Mucosa of descending colon (tissue), 3 donors: ENCODE data around the gene SMTNL2. TPM values are rescaled to one million over a fixed set of nuclear protein-coding genes. Genes with fewer than 3 reads are reported as not detected.
"Not testable (repeated sequence)": the region's sequence is repeated elsewhere in the genome, so short reads cannot be mapped to it uniquely, and the experiment has no call there.

Experiments used
- ATAC-seq: fragments of 200-7000 bp; cut with Tn5 transposase; one replicate; pipeline ENCODE4 v1.9.1; 2020; ENCODE audit warnings: mild to moderate bottlenecking, moderate library complexity
- DNase-seq, 3 donors: peaks; one replicate each; pipeline ENCODE4 v3.0.0-alpha.2; 2020
- H3K36me3 ChIP-seq: fragments of 200-600 bp; one replicate; pipeline ENCODE4 v1.8.0; 2021; ENCODE audit warnings: low read depth, mild to moderate bottlenecking
- H3K4me1 ChIP-seq: fragments of 200-600 bp; one replicate; pipeline ENCODE4 v1.8.0; 2021; ENCODE audit warnings: low read depth, mild to moderate bottlenecking
- H3K4me3 ChIP-seq: fragments of 200-600 bp; one replicate; pipeline ENCODE4 v1.8.0; 2021; ENCODE audit warnings: mild to moderate bottlenecking
- H3K9me3 ChIP-seq: fragments of 200-600 bp; one replicate; pipeline ENCODE4 v1.8.0; 2021; ENCODE audit warnings: mild to moderate bottlenecking
- CTCF ChIP-seq: fragments of 200-600 bp; IDR thresholded peaks from one replicate; pipeline ENCODE4 v1.8.0; 2022; ENCODE audit warnings: antibody characterized with exemption, mild to moderate bottlenecking
- intact Hi-C, 2 donors: fragments of 100-400 bp; cut with DNase I in 1 of 2; cut with micrococcal nuclease in 1 of 2; formaldehyde crosslinking; loops; one replicate each; pipeline versions ENCODE4 v1.11.0 to v1.11.1; 2022; cut with DNase I, micrococcal nuclease
- total RNA-seq, 3 donors: library from RNA; stranded (reverse); fragmentation: NEBNext Ultra II Directional in 2 of 3; extraction: Animal tissue kit (Norgen Biotek cat#: 25700) in 2 of 3; gene quantifications; one replicate each; pipeline versions ENCODE4 v1.2.1 to v1.2.4, GENCODE V29; 2021 to 2023
- donor health status: DM: no; HTN: no; CAD: no; lungs with moderate emphysema.
- donor health status: DM: no; HTN: no; CAD: no.
- donor health status: DM: no; HTN: yes; CAD: no.

Gene SMTNL2
- total RNA-seq, 3 donors from 2014 or later = 0.12 to 1.5 (median 1.1) TPM

- DNase-seq (no peak), ATAC-seq (no peak)
- H3K36me3 ChIP-seq = no peaks in the 10 kb centered on the region
- intact Hi-C loops = no loop called here
- no peak for TF ChIP-seq CTCF
- H3K4me3 ChIP-seq = no peak overlapping the region
- no peaks in the 10 kb centered on the region for H3K9me3 ChIP-seq
- no peaks in the 10 kb centered on the region for H3K4me1 ChIP-seq
These were observed 50.6 kb downstream of the SMTNL2 start for GRCh38 chr17:4634976-4635375.

- Histone ChIP-seq H3K4me3 (no peak overlapping the region), H3K9me3 (no peaks in the 10 kb centered on the region), H3K36me3 (no peaks in the 10 kb centered on the region), H3K4me1 (no peaks in the 10 kb centered on the region)
- no peak for TF ChIP-seq CTCF
- DNase-seq (no peak), ATAC-seq (peak; percentile 46)
- intact Hi-C loops = no loop called here
These were observed 51.6 kb downstream of the SMTNL2 start for GRCh38 chr17:4635823-4636375.

- Histone ChIP-seq H3K4me1 (peaks cover 3% of the 10 kb centered on the region), H3K4me3 (no peak overlapping the region), H3K9me3 (no peaks in the 10 kb centered on the region), H3K36me3 (no peaks in the 10 kb centered on the region)
- DNase-seq (no peak), ATAC-seq (no peak)
- intact Hi-C loops = no loop called here
- TF ChIP-seq CTCF = no peak
These were observed 52.3 kb downstream of the SMTNL2 start for GRCh38 chr17:4636474-4637100.

GRCh38 chr17:4638766-4639165 is 54.4 kb downstream of the SMTNL2 start:
- H3K9me3 ChIP-seq, H3K4me1 ChIP-seq, H3K4me3 ChIP-seq, ATAC-seq, intact Hi-C loops, H3K36me3 ChIP-seq, DNase-seq: not testable (repeated sequence)

- intact Hi-C loops, H3K36me3 ChIP-seq, H3K4me1 ChIP-seq, H3K4me3 ChIP-seq, H3K9me3 ChIP-seq: not testable (repeated sequence)
- DNase-seq (peak in 2 of 3 donors; percentile 41 to 50), ATAC-seq (peak; percentile 50)
These were observed 55.2 kb downstream of the SMTNL2 start for GRCh38 chr17:4639301-4640059.

- H3K4me3 ChIP-seq, H3K36me3 ChIP-seq, H3K4me1 ChIP-seq, intact Hi-C loops, H3K9me3 ChIP-seq, ATAC-seq, DNase-seq: not testable (repeated sequence)
These were observed 56.4 kb downstream of the SMTNL2 start for GRCh38 chr17:4640569-4641188.
